ENCODE results near the gene GUCY1A2. TPM values are rescaled to one million over a fixed set of nuclear protein-coding genes. Genes with fewer than 3 reads are reported as not detected.

Gene GUCY1A2
- total RNA-seq, 1 donor from 2014 or later, result 108 TPM

DNA sequence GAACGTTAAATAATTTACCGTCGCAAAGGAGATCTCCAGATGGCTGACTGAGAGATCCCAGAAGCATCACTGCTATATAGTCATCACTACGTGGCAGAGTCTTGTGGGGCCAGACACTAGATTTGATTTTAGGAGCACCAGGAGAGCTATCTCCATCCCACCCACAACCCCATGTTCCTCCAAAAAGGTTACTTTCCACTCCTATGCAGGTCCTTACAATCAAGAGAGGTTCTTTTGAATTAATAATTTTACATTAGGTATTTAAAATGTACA, 19.4 kb downstream of the GUCY1A2 start:
- no peak for FAIRE-seq
- DNase-seq (ENCODE audit: low spot score in 2 of 2), result no peak

DNA sequence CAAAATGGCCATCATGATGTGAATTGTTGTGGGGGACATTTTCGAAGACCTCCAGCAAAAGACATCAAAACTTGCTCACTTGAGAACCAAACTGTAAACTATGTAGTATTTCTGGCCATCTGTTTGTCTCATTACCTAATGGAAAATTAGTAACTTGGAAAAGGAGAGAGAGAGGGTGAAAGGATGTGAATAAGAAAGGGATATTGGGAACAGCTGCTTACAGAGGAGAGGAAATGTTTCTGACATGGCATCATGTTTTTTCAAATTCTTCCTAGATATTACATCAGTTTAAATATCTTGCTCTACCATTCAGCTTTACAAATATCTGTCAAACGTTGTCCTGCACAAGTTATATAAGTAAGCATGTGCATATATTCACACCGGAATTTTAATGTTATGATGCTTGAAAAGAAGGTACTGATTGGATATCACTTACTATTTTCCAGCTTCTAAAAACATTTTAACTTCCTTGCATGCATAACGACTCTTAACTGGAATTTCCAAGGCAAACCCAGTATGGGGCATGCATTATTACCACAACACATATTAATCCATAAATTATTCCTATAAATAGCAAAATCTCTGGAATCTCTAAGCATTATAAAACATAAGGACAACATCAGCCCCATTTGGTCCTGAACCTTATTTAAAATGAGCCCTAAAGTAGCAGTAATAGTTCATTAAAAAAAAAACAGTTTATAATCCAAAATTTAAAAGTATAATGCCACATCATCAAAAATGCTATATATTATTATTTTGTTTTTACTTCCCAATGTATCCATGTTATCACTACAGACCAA, 20.0 kb downstream of the GUCY1A2 start:
- DNase-seq (ENCODE audit: low spot score in 2 of 2) (no peak), FAIRE-seq (no peak)

DNA sequence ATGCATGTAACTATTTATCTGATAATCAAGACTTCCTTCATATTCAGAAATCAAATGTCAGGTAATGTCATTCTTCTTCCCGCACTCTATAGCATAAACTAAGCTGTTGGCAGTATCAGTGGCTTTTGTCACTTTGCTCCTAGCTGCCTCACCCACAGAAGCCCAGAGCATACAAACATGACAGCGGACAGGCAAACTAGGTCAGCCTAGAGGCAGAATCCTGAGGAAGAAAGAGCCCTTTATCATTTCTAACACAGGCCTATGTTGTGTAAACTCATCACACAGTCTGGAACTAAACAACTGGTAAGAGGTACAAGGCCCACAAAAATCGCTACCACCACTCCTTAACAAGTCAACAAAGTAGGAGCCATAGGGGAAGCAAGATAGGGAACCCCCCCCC, 21.0 kb downstream of the GUCY1A2 start:
- DNase-seq (ENCODE audit: low spot score in 2 of 2), result no peak
- FAIRE-seq, result no peak

DNA sequence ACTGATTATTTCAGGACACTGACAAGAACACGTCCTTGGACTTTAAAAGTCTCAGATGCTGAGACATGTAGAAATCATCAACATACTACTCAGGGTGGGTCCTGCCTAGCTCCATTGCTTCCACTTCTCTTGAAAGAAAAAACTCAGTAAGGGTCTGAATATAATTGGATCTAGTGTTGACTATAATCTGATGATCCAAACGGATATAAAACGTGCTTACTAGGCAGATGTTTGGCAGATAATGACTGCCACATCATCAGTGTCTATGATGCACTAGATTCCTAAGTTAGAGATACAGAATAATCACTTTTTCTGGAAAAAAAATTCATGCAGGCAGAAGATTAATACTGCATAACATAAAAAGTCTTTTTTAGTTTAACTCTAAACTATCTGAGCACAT, 21.6 kb downstream of the GUCY1A2 start:
- DNase-seq (ENCODE audit: low spot score in 2 of 2), result no peak
- no peak for FAIRE-seq

DNA sequence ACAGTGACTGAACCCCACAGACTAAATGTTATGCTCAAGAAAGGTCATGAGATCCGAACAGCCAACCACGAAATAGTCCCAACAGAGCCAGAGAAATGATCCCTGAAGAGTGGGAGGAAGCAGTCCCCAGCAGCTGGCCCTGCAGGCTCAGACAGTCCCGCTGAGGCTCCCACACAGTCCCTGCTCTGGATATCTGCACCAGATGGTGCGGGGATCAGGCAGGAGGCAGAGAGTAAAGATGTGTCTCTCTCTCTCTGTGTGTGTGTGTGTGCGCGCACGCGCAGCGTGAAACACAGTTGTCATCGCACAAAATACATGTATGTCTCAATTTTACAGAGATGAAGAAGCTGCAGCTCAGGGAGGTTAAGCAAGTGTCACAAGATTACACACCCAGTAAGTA, 27.9 kb downstream of the GUCY1A2 start:
- DNase-seq (ENCODE audit: low spot score in 2 of 2) (no peak), FAIRE-seq (no peak)

DNA sequence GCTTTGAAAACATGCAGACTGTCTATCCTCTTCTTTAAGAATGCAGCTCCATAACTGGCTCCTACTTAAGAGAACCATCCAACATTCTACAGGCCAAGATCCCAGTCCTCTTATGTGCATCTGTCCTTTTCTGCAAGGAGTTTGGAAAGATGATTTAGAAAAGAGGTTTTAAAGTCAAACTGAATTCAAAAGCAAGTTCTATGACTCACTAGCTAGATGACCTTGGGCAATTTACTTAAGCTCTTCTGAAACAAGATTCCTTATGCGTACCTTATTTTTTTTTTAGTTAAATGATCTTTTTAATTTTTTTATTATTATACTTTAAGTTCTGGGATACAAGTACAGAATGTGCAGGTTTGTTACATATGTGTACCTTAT, 29.2 kb downstream of the GUCY1A2 start:
- FAIRE-seq, result no peak
- no peak for DNase-seq (ENCODE audit: low spot score in 2 of 2)

DNA sequence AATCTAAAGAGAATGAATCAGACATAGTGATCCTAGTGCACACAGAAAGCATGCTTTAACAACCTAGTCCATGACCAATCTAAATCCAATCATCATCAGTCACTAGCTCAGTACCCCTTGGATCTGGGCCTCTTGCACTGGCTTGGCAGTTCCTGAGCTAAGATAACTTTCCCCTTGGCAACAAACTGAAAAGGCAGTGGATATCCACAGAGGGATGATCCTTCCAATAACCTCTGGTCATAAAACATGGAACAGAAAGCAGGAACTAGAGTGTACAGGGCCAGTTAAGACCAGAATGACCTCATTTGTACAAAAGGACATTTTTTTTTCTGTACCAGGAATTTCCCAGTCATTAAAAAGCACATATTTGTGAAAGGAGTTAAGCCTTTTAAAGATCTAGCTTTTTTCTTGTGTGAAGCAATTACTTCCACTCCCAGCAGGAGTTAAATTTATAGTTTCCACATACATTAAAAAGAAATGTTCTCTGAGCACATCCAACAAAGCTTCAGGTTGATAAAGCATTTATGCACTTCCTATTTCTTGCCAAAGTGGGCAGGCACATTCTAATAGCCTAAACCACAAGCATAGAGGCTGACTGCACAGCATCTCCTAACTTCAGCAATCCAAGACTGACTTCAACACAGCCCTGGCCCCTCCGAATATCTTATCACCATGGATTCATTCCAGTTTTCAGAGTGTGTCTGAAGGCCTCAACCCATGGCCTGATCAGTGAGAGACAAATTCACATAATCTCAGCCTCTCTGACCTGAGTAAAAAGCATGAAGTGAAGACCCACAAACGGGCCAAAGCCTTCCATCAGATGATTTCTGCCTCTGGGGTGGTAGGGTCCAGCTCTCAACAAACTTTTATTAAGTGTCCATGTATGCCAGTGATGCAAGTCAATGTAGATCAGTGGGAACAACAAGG, 29.9 kb downstream of the GUCY1A2 start:
- DNase-seq (ENCODE audit: low spot score in 2 of 2) (no peak), FAIRE-seq (no peak)

DNA sequence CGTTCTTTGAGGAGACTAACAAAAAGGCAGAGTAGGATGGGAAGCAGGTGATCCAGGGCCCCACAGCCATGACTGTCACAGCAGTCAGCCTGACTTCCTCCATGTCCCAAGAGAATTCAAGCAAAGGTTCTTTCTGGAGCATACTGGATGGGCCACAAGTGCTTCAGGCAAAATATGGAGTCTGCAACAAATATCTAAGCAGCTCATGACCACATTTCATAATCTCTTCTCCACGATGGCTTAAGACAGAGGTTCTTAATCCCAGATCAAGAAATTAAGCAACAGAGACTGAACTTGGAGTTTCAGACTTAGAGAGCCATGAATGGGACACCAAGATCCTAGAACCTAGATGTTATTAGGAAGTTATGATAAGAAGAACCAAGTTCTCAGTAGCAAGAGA, 31.6 kb downstream of the GUCY1A2 start:
- DNase-seq (ENCODE audit: low spot score in 2 of 2) (no peak), FAIRE-seq (no peak)

DNA sequence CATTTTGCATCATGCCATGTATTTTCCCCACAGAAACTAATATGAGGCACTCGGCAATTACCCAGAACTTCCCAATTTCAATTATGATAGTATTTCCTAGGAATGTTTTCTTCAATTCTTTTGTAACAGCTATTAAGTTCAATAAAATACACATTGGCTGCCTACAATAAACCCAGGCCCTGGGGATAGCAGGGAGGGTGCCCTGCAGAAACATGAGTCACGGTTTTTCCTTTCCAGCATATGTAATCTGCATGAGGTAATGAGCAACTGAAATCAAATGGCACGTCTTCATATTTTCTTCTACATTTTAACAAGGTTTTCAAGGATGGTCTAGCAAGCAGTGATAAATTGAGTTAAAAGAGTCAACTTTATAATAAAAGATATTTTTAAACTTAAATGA, 32.0 kb downstream of the GUCY1A2 start:
- DNase-seq (ENCODE audit: low spot score in 2 of 2), result no peak
- no peak for FAIRE-seq

DNA sequence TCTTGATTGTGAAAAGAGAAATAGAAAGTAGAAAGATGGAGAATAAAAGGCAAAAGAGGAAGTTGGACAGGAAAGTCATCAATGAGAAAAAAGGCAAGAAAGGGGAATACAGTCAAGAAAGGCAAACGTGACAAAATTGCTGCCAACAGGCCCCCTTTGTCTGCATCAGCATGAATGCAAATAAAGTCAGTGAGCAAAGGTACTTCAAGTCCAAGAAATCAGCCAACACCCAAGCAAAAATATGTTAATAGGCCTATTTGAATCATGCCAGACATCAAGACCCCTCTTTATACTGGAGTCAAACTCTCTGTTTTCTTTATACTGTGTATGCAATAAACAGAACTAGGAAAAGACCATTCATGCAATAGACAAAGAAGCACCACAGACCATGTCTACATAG, 34.3 kb downstream of the GUCY1A2 start:
- no peak for FAIRE-seq

DNA sequence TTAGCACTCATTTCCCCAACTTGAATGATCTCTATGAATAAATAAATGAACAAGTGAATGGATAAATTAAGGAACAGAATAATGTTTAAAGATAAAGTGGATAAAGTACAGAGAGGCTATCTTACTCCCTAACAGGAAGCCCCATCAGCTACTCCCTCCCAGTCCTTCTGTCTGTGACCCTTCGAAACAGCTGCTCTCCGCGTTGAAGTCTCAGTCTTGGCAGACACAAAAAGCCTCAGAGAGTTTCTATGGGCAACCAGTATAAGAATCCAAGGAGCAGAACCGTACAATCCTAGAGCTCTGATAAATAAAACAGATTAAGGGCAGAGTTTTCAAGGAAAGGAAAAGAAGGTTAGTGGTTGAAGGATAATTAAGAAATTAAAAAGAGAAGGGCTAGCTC, 35.0 kb downstream of the GUCY1A2 start:
- FAIRE-seq (no peak), DNase-seq (ENCODE audit: low spot score in 2 of 2) (no peak)

More for the DNA sequence above, 34.3 kb downstream of the GUCY1A2 start:
- DNase-seq (ENCODE audit: low spot score in 2 of 2), result no peak

DNA sequence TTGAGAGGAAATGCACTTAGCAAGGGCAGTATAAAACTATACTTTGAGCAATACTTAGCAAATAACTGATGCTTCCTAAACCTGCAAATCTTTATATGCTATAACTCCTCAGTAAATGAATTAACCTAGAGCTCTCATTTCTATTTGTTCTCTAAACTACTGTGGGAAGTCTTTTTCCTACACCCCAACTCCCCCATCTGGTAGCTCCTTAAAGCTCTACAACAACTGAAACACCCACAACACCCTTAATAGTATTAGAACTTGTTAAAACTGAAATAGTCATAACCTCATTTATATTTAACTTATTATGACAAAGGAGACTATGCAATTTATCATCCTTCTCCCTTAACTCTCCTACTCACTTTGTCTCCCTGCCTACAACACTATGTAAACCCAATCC, 43.4 kb downstream of the GUCY1A2 start:
- DNase-seq (ENCODE audit: low spot score in 2 of 2) (no peak), FAIRE-seq (no peak)

DNA sequence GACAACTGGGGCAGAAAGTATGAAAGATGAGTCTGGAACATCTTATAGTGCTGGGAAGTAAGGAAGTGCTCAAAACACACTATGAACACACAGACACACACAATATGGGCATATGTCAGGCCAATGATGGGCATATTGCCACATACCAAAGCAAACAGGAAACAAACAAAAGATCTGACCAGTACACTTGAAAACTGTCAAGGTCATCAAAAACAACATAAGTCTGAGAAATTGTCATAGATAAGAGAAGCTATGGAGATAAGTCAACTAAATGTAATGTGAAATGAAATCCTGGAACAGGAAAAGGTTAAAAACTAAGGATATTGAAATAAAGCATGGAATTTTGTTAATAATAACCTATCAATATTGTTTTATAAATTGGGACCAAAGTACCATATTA, 46.4 kb downstream of the GUCY1A2 start:
- FAIRE-seq, result no peak
- no peak for DNase-seq (ENCODE audit: low spot score in 2 of 2)

DNA sequence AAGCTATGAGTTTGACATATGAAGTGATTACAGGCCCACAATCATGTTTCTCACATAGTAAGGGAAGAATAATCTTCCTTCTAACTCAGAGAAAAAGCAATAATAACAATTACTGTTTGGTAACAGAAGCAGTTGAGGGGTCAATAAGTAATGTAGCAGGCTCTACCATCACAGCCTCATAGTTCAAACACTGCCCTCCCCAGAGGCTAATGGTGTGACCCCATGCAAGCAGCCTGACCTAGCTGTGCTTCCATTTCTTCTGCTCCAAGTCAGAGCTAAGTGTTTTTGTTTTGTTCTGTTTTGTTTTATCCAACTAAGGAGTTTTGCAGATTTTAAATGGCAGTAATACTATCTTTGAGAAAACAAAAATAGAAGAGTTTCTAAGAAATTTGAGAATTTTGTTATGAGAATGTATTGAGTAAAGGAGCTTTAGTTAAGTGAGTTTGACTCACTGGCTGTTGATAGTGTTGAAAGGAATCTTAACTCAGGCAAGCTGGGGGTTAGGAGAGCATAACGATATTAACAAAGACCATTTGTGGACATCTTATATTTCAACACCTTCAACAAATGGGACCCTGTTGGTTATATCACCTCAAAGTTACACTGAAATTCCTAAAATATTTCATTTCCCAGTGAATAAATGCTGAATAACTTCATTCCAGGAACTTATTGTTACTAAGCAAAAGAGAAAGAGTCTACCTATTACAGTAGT, 48.5 kb downstream of the GUCY1A2 start:
- DNase-seq (ENCODE audit: low spot score in 2 of 2), result no peak
- FAIRE-seq, result no peak

DNA sequence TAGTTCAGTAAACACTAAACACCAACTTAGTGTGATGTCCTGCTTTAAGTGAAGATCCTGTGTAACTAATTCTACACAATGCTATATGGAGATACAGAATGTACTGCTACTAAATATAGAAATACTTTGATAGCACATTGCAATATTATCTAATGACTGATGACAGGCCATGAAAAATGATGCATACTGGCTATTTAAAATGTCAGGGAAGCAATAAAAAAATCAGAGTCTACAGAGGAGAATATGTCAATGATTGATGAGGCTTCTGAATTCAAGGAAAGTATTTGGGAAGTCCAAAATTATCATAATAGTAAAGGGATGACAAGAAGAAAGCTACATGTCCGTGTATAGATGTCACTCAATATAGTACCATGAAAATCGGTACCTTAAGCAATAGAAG, 55.3 kb downstream of the GUCY1A2 start:
- no peak for FAIRE-seq

DNA sequence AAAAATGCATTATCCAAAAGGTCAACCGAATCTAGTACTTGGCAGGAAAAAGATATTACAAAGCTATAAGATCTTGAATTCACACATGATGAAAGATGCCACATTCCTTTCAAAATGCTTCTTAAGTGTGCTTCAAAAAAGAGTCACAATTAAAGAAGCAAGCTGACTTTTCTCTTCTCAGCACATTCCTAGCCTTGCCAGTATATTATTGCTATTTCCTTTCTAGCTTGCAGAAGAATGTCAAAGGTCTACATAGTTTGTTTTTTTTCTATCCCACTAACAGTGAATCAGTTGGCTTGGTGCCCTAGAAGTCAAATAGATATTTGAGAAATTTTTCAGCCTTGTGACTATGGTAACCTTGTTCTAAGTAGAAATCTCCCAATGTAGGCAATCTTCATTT, 56.8 kb downstream of the GUCY1A2 start:
- FAIRE-seq (no peak), DNase-seq (ENCODE audit: low spot score in 2 of 2) (no peak)

More for the DNA sequence above, 55.3 kb downstream of the GUCY1A2 start:
- no peak for DNase-seq (ENCODE audit: low spot score in 2 of 2)

DNA sequence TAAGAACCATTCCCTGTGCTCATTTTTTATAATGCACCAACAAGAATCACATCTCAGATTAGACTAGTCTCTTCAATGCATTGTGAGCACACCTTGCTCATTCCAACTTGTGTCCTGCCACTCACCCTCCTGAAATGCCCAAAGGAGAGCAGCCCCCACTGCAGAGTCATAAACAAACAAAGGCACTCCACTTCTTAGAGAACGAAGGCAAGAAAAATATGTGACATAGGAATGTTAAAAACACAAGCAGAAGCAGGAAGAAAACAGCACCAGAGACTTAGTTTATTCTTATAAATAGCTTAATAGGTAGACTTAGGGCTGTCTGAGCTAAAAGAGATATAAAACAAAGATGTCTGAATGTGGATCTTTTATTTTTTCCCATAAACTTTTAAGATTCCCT, 57.2 kb downstream of the GUCY1A2 start:
- DNase-seq (ENCODE audit: low spot score in 2 of 2) (no peak), FAIRE-seq (no peak)

DNA sequence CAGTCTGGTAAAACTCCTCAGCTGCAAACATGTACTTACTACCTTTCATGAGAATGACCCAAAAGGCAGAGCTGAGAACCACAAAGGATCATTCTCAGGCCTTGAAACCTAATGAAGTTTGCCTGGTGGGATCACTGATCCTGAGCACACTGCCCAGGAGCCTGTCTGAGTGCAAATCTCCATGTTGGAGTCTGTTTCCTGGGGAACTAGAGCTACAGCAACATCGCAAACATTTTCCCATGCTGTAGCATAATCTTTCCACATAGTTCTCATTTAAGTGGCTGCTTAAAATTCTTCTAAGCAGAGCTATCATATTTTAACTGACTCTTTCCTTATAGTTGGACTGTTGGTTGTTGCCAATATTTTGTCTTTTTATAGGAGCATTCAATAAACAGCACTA, 58.5 kb downstream of the GUCY1A2 start:
- DNase-seq (ENCODE audit: low spot score in 2 of 2) (no peak), FAIRE-seq (no peak)

DNA sequence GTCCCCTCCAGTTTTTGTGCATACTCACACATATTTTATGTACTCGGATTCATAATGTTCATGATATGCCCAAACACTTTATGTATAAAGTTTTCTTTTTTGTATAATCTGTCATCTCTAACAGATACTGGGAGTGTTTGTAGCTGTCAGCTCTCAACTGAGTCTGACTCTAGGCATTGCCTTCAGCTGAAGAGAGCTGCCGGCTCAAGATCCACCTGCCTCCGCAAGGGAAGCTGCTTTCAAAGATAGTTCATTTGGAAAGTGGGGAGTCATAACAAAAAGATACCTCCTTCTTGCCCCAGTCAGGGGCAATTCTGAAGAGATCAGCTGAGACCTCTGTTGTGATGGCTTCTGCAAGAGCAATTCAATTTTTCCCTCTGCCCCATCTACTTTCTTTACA, 58.9 kb downstream of the GUCY1A2 start:
- no peak for FAIRE-seq
- no peak for DNase-seq (ENCODE audit: low spot score in 2 of 2)

DNA sequence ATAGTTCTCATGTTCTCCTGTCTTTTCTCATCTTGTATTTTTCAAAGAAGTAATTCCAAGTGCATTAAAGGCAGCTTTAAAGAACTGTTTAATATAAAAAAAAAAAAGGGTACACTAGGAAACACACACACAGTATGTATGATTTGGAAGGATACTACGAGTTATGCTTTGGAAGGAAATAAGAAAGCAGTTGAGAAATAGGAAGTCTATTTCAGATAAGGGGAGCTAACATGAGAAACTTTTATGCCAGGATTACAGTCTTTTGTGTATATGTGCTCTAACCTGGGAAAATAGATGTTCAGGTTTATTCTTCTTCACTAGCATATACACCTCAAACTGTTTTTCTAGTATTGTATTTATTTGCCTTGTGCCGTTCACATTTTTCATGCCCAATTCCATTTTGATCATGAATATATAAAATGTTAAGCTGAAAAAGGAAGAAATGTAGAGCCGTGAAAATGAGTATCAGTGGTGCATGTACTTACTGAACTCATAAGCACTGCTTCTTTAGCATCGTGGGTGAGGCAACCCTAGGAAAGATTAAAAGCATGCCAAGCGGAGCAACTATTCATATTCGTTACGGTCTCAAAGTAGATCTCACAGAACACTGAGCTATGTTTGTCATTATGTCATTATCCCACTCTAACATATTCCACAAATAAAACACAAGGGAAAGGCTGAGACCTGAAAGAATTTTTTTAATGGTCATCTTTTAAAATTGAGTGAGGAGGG, 59.6 kb downstream of the GUCY1A2 start:
- no peak for DNase-seq (ENCODE audit: low spot score in 2 of 2)
- no peak for FAIRE-seq

DNA sequence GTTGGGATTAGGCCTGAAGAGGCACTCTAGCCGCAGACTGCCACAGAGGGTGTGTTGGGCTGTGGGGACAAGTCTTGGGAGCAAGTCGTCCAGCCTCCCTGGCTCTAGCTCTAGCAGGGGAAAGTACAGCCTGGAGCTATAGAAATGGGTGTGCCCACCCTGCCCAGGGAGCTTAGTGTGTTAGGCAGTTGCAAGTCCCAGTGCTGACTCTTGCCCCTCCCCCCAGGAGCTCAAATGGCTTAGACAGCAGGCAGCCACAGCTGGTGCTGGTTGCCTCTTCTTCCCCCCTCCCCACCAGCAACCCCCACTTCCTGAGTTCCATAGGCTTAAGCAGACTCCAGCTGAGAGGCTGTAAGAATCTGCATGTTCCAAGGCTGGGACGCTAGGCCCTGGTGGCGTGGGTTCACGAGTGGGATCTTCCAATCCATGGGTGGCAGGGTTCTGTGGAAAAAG, 61.2 kb downstream of the GUCY1A2 start:
- DNase-seq (ENCODE audit: low spot score in 2 of 2) (no peak), FAIRE-seq (no peak)
